IMR-90 (cell line): ENCODE results near the gene NTMT1.

ENCODE experiments used
- CEBPB ChIP-seq: IDR thresholded peaks from 2 replicates; pipeline ENCODE4 v1.6.1; 2012; ENCODE audit warnings: low read depth, low read length, improper control_type of control experiment
- MAFK ChIP-seq: IDR thresholded peaks from 2 replicates; pipeline ENCODE4 v1.6.1; 2012; ENCODE audit warnings: low read depth, low read length, improper control_type of control experiment
- TF ChIP-seq, protein P1 (sequence below): conservative IDR thresholded peaks from 2 replicates; pipeline ENCODE4 v1.5.1; 2012; ENCODE audit warnings: mild to moderate bottlenecking, low read depth, low read length, improper control_type of control experiment

DNA sequence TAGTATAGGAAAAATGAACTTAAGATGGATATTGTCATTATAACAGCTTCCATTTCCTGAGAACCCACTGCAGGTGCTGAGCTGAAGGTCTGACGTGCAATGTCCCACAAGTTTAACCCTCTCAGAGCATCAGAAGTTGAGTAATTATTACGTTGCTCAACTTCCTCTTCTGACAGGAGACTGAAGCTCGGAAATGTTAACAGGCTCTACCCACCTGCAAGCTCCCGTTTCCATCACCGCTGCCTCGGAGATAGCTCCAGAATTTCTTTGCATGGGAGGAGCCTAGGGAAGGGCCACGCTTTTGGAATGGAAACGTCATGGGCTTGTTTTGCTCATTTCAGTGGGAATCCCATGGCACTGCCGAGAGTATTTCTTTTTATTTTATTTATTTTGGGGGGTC, 1.0 kb upstream of the NTMT1 start:
- TF ChIP-seq MAFK (no peak), CEBPB (peak; percentile 14; the same call in 1 of the 2 replicates)
- TF ChIP-seq, protein P1, sequence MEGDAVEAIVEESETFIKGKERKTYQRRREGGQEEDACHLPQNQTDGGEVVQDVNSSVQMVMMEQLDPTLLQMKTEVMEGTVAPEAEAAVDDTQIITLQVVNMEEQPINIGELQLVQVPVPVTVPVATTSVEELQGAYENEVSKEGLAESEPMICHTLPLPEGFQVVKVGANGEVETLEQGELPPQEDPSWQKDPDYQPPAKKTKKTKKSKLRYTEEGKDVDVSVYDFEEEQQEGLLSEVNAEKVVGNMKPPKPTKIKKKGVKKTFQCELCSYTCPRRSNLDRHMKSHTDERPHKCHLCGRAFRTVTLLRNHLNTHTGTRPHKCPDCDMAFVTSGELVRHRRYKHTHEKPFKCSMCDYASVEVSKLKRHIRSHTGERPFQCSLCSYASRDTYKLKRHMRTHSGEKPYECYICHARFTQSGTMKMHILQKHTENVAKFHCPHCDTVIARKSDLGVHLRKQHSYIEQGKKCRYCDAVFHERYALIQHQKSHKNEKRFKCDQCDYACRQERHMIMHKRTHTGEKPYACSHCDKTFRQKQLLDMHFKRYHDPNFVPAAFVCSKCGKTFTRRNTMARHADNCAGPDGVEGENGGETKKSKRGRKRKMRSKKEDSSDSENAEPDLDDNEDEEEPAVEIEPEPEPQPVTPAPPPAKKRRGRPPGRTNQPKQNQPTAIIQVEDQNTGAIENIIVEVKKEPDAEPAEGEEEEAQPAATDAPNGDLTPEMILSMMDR = no peak
